ENCODE measurements around the gene MAPK9.

MAPK9 gene

DNA sequence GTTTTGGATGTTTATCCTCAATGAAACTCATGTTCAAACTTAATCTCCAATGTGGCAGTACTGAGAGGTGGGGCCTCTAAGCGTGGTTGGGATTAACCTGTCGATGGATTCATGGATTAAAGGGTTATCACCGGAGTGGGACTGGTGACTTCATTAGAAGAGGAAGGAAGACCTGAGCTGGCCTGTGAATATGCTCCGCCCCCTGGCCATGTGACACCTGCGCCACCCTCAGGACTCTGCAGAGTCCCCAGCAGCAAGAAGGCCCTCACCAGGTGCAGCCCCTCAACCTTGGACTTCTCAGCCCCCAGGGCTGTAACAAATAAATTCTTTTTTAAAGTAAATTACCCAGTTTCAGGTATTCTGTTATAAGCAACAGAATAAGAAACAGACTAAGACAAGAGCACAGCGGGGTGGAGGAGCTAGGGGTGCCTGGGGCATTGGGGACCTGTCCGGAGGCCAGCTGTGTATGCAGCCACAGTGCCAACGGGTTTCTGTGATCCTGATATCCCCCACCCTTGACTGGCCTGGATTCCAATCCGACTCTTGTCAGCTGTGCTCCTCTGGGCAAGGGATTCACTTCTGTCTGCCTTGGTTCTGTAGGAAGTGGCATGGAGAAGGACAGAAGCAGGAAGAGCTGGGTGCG, 3.2 kb upstream of the MAPK9 start:
- no peak for DNase-seq (ENCODE audit: low read depth)

DNA sequence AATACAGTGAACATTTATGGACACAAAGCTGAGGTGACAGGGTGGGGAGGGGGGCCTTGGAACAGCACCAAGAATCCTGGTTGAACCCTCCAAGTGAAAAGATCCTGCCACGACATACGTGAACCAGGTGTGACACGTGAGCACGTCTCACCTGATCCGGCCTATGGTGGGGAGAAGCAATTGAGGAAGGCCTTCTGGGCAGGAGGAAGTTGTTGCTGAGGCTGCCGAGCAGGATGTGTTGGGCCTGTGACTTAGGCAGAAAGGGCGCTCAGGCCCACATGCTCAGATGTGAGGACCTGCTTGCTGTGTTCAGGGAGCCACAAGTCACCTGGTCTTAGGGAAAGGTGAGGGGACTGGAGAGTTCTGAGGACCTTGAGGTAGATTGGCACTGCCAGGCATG, 2.5 kb upstream of the MAPK9 start:
- DNase-seq (ENCODE audit: low read depth), result no peak

DNA sequence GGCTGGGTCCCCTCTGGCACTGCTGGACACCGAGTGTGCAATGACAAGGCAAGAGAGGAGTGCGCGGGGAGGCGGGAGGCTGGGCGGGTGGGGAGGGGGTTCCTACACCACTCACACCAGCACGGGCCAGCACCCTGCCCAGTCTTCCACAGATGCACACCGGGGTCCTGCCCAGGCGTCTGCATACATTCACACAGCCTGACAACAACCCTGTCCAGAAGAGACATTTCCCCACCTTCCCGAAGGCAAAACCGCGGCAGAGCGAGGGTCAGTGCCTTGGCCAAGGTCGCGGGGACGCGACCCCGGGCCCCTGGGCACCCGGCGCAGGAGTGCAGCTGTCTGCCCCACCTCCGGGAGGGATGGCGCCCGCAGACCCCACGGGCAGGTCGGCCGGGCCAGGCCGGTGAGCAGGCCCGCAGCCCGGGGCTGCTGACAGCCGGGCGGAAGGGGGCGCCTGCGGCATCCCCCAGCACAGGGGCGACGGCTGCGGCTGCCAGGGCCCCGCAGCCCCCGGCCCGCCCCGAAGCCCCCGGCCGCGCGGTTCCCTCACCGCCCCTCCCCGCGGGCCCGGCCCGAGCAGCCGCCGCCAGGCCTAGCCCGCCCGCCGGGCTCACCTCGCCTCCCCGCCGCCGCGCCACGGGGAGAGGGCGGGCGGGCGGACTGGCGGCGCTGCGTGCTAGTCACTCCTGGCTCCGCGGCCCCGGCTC, 496 bp downstream of the MAPK9 start:
- no peak for DNase-seq (ENCODE audit: low read depth)

DNA sequence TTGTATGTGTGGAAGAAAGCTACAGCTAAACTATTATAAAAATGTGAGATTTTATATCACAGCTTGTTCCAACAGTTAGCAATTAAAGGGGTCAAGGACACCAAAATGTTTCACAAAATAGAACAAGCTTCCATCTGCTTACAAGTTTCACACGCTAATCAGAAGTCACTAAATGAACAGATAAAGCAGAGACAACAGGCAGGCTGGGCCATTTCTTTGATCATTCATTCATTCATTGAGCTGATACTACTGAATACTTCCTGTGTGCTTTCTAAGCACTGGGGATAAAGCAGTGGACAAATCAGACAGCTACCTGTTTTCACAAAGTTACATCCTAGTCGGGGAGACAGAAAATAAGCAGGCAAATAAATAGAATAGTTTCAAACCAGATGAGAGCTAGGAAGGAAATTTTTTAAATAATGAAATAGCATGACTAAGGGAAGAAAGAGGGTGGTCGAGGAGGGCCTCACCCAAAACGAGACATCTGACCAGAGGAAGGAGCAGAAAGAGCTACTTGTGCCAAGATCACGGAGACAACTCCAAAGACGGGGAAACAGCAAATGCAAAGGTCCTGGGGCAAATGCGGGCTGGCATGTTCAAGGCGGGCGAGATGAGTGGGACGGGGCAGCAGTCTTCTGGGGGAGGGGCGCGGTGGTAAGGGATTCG, 1.2 kb downstream of the MAPK9 start:
- no peak for DNase-seq (ENCODE audit: low read depth)

DNA sequence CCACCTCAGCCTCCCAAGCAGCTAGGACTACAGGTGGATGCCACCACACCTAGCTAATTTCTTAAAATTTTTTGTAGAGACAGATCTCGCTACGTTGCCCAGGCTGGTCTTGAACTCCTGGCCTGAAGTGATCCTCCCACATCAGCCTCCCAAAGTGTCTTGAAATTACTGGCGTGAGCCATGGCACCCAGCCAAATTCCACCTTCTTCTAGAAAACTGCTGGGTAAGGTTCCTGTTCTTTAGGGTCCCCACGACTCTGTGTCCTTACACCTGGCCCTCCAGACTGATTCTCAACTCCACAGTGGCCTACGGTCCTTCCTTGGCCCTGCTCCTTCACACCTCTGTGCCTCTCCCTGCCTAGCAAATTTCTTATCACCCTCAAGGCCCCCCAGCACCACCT, 1.9 kb downstream of the MAPK9 start:
- DNase-seq (ENCODE audit: low read depth), result no peak

DNA sequence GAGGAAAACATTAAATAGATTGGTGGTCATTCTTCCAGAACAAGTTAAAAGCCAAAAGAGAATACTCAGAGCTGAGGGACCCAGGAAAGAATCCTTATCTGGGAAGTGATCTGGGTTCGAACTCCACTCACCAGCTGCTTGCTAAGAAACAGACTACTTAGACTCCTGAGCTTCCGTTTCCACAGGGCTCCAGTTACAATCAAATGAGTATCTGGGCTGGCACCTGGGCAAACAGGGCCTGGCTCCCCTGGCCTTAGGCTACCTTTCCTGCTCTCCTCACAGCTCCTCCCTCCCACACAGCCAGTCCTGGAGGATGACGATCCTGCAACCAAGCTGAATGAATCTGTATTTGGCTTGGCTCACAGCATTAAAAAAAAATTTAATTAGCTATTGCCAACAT, 2.5 kb downstream of the MAPK9 start:
- no peak for DNase-seq (ENCODE audit: low read depth)

DNA sequence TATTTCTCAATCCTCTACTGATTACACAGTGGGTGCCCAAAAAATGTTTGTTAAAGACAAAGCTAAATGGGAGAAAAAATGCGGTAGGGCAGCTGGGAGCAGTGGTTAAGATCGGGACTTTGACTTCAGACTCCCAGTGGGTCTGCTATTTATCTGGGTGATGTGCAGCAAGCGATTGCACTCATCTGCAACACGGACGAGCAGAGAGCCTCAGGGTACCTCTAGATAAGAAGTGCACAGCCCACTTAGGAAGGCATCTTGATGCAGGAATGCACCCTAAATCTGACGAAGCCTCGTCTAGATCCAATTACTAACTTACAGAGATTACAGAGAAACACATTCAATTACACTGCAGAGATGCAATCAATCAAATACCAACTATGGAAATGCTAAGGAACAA, 4.0 kb downstream of the MAPK9 start:
- no peak for DNase-seq (ENCODE audit: low read depth)

DNA sequence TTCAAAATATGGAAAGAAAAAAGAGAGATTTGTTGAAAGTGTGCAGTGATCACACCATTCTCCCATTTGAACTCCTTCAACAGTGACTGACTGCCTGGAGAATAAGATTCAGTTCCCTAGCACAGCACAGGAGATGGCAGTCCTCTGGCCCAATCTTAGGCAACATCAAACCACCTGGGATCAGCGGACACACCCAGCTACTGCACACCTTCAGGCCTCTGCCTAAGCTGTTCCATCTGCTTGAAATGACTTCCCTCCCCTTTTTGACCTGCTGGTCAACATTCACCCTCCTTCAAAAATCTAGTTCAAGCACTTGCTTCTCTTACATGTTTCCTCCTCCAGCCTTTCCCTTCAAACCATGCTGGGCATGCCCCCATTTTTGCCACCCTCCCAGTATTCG, 4.5 kb downstream of the MAPK9 start:
- DNase-seq (ENCODE audit: low read depth), result no peak

DNA sequence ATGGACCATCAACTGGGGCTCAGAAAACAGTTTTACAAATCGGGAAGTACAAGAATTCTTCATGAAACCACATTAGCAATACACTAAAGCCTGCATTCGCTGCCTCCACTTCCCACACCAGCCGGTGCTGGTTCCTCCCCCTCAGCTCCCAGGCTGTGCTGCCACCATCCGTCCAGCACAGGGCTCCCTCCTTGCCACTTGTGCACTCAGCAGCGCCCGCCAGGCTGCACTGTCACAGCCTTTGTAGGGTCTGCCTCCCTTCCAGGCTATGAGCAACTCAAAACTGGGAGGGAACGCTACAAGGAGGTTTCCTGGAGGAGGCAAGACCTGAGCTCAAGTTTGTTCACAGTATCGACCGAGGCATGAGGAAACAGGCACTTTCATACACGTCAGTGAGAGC, 7.7 kb downstream of the MAPK9 start:
- DNase-seq (ENCODE audit: low read depth), result no peak

DNA sequence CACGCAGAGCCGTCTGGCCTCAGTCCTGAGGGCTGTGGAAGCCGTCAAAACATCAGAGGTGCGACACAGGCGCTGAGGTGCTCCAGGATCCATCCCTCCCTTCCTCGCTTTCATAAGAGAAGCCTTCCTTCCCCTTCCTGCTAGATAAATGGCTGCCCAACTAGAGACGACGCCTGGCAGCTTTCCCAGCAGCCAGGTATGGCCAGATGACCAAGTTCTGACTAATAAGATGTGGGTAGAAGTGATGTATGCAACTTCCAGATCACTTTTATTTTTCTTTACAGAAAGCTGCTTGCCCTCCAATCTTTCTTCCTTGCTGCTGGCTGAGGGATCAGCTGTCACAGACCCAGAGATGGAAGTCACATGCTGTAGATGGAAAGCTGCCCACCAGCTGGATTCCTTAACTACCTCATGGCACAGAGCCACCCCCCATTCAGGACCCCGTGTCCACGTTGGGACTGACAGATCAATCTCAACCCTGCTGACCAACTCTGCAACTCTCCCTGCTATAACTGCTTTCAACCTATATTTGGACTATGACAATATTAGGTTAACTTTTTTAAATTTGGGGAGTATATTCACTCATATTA, 8.8 kb downstream of the MAPK9 start:
- DNase-seq (ENCODE audit: low read depth), result no peak

DNA sequence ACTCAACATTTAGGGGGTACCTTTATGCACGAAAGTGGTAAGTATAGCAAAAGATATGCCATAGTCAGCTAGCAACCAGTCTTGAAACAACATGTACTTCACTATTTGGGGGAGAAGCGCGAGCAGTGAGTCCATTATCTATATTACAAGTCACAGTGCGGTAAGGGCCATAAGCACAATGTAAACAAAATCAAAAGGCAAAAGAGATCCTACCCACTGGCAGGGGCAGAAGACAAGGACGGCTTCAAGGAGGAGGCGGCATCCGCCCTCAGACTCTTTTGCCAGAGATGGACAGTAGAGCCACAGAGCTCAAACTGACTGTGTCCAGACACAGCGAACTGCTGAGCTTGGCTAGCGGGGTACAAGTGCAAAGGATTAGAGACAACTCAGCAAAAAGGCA, 9.6 kb downstream of the MAPK9 start:
- no peak for DNase-seq (ENCODE audit: low read depth)

DNA sequence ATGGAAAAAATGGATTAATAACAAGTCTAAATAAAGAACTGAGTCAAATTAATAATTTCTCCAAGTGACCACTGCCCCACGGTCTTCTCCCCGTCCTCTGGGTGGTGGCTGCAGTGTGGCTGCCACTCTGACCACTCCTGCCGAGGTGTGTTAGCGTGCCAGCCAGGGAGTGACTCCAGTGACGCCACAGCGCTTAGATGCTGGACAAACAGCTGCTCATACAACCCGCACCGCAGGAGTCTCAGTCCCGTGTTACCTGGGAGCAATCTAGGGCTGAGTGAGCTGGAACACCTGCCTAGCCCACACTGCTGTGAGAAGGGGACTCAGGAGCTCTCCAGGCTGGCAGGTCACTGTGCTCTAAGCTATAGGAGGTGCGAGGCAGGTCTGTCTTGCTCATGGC, 10.2 kb downstream of the MAPK9 start:
- no peak for DNase-seq (ENCODE audit: low read depth)

DNA sequence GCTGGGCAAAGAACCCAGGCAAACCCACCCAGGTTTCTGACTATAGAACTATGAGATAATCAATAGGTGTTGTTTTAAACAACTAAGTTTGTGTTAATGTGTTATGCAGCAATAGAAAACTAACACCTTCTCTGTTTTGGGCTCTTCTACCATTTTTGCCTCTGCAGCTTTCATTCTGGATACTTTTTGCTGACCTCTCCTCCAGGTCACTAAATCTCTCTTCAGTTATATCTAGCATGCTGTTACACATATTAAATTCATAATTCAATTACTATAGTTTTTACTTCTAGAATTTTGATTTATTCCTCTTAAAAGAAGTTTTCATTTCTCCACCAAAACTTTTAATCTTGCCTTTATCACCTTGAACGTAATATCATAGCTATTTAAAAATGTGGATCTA, 17.2 kb downstream of the MAPK9 start:
- DNase-seq (ENCODE audit: low read depth), result no peak

DNA sequence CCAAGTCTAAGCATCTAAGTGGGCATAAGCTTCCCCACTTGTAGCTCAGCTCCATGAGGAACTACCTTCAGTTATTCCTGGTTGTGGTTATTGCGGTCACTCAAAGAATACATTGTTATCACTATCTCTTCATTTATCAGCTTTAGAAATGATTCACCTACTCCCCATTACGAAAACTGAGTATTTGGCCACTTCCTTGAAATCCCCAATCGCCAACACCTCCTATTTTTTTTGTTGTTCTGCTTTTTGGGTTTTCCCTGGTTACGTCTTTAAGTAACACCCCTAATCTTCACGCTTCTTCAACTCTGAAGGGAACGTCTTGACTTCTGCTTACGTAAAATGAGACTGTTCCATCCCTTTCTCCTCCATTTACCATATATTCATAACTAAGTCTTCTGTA, 20.7 kb downstream of the MAPK9 start:
- DNase-seq (ENCODE audit: low read depth), result no peak

DNA sequence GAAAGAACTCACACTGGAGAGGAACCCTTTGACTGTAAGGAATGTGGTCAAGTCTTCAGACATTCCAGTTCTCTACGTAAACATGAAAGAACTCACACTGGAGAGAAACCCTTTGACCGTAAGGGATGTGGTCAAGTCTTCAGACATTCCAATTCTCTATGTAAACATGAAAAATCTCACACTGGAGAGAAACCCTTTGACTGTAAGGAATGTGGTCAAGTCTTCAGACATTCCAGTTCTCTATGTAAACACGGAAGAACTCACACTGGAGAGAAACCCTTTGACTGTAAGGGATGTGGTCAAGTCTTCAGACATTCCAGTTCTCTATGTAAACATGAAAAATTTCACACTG, 32.6 kb downstream of the MAPK9 start:
- DNase-seq (ENCODE audit: low read depth), result no peak

DNA sequence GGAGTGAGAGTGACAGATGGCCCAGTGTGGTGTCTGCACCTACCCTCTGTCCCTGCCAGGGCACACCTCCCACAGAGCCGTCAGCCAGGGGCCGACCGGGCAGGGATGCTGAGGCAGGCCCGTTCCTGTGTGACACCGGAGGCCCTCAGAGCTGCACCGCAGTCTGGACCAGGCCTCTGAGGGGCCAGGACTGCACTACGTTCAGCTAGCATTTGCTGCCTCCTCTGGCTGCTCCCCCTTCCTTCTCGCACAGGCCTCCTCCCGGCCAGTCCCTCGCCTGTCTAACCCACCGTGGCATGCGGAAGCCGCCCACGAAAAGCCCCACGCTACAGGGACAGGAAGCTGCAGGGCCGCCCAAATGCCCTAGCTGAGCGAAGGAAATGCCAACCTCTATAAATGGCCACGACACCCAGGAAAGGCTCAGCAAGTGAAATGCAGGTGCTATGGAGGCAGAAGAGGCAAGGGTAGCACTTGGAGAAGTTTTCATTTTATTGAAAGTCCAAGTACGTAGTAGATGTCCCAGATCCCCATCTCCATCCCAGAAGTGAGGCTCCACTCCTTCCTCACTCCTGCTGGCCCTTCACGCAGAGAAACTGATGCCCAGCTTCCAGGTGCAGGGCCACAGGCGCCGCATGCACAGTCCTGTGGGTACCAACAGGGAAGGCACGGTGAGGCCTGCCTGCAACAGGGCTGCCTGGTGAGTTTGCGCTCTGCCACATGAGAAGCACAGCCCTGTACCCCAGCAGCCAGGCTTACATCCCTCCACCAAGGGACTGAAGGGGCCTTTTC, 38.7 kb downstream of the MAPK9 start:
- DNase-seq (ENCODE audit: low read depth), result no peak

DNA sequence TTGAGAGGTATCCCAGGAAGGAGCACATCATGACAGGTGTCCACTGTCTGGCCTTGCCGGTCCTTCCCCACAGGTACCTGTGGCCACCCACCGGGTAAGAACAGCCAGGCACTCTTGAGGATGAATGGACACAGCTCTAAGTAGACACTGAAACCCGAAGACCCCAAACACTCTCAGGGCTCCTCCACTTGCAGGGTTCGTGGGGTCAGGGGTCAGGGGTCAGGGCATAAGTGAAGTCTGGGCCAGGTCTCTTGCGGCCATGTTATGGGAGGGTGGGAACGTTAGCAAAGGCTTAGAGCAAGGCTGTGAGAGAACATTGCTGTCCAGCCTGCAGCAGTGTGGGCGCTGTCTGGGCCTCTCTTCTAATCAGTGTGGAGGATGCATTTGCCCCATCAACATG, 40.0 kb downstream of the MAPK9 start:
- no peak for DNase-seq (ENCODE audit: low read depth)

DNA sequence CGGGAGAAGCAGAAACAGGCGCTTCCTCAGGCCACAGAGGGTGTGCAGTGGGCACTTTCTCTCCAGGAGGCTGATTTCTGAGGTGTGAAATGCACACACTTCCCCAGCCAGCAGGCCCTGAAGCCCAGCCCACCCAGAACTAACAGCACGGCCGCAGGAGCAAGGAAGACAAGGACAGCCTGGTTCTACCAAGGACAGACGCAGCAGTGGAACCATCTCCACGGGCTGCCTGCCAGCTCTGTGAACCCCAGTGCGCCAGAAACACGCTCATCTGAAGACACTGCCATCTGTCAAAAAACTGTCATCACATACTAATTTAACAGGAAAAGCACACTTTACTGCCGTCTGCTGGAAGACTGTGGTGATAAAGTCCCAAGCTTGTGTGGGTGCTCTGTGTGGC, 40.7 kb downstream of the MAPK9 start:
- no peak for DNase-seq (ENCODE audit: low read depth)

DNA sequence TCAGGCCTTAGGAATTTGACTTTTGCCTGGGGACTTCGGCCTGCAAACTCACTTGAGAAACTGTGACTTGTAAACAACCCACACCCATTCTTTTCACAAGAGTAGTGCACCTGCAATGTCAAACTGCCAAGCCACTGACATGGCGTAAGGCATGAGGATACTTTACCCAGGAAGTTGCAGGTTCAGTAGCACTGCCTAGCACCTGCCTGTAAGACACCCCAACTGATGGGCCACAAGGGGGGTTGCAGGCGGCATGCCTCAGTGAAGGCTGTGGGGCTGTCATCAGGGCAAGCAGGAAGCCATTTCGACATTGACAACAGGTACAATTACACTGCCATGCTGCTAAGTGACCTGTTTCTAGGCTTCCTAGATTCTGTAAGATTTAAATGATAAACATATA, 41.6 kb downstream of the MAPK9 start:
- DNase-seq (ENCODE audit: low read depth), result no peak

DNA sequence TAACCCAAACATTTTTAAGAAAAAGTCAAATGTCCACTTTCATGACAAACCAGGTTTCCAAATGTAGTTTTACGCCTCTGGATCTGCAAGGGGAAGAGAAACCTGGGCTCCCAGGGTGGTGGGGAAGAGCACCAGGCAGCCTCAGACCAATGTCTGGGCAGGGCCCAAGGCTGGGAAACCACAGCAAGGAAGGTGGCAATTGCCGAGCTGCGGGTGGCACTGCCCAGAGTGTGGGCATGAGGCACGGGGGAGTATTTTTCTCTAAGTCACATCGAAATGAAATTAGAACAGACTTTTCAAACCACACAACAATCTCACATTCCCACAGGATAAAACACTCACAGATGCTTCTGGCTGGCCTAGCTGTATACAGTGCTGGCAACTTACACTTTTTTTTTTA, 50.3 kb downstream of the MAPK9 start:
- no peak for DNase-seq (ENCODE audit: low read depth)

DNA sequence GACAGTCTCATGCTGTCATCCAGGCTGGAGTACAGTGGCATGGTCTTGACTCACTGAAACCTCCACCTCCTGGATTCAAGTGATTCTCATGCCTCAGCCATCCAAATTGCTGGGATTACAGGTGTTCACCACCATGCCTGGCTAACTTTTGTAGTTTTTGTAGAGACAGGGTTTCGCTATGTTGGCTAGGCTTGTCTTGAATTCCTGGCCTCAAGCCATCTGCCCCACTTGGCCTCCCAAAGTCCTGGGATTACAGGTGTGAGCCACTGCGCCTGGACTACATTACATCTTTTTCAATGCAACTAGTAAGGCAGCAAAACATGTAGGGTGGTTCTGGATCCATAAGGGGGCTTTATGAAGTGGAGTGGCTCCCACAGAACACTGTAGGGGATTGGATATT, 53.3 kb downstream of the MAPK9 start:
- DNase-seq (ENCODE audit: low read depth), result no peak

DNA sequence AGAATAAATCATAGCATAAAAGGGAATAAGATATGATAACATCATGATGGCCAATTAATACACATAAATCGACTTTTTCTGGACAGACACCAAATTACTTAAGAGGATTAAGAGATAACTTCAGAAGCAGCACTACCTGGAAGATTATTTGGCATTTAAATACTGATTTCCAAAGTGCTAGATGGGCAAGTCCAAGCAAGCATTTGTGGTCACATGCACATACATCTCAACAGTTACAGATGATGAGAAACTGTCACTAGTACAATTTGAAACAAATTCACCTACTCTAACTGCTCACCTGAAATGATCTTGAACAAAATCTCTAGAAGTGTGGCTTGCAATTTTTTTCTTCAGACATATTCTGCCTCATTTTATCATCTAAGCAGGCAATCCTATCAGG, 56.0 kb downstream of the MAPK9 start:
- no peak for DNase-seq (ENCODE audit: low read depth)

DNA sequence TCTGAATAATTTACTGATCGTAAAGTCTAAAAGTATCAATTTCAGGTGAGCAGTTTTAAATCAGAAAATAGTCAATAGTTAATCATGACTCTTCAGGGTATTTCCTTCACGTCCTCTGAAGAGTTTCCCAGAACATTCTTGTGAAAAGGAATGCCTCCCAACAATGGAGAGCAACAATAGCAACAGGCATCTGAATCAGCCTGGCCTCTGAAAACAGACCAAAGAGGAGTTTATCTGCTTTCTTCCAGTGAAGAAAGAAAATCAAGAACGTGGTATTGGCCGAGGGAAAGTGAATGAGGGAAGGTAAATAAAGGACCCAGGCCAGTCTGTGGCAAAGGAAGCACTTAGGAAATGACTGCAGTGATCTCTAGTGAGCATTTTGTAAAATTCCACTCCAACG, 56.8 kb downstream of the MAPK9 start:
- DNase-seq (ENCODE audit: low read depth), result no peak

Data from stimulated activated CD4-positive, alpha-beta T cell treated with anti-CD3 and anti-CD28 coated beads, Interleukin-2, amount 100 ng/mL, for 4 hours (primary cell).